ENCODE measurements around the gene CFAP73. TPM values are rescaled to one million over a fixed set of nuclear protein-coding genes. Genes with fewer than 3 reads are reported as not detected.

CFAP73 gene
- total RNA-seq, 1 experiment from 2014 or later: 0.94 TPM

DNA sequence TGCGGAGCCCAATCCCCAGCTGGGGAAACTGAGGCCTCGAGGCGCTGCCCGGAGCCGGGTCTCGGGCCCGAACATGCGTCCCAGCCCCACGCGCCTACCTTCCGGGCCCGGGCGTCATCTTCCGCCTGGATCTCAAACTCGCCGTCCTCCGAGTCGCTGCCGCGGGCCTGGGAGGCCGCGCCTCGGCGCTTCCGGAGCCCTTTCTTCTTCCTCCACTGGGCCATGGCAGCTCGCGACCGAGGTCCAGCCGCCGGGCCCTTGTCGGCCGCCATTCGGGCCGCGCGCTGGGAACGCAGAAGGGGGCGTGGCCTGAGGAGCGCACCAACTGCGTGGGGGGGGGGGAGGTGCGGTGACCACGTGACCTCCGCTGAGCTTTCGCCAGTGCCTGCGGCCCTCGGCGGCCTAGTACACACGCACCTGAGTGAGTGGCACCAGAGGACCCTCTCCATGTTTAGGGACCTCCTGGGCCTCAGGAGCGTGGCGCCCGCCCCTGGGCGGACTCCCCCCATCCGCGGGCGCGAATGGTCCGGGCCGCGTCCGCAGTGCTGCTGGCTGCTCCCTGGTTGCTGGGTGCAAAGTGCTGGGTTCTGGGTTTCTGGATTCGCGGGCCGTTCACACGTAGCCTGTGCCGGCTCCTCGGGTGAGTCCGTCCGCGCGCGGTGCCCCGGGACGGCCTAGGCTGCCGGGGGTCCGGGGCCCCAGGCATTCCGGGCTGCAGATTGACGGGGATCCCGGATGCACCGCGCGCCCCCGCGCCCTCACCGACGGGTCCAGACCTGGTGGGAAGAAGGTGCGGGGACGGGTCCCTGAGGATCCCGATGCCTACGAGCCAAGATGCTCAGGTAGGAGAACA lies 35.9 kb downstream of the CFAP73 start, which contains the start of the genes DDX54 and RITA1 (continued):
- TF ChIP-seq, protein P1, sequence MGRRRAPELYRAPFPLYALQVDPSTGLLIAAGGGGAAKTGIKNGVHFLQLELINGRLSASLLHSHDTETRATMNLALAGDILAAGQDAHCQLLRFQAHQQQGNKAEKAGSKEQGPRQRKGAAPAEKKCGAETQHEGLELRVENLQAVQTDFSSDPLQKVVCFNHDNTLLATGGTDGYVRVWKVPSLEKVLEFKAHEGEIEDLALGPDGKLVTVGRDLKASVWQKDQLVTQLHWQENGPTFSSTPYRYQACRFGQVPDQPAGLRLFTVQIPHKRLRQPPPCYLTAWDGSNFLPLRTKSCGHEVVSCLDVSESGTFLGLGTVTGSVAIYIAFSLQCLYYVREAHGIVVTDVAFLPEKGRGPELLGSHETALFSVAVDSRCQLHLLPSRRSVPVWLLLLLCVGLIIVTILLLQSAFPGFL (CRISPR knock-in tag; IDR thresholded peaks at IDR 0.05; ENCODE audit: borderline replicate concordance): peak; percentile 72; the same call in 1 of the 2 replicates
- no peak for TF ChIP-seq CREB1 (CRISPR knock-in tag; IDR thresholded peaks at IDR 0.05)
- TF ChIP-seq, protein P2, sequence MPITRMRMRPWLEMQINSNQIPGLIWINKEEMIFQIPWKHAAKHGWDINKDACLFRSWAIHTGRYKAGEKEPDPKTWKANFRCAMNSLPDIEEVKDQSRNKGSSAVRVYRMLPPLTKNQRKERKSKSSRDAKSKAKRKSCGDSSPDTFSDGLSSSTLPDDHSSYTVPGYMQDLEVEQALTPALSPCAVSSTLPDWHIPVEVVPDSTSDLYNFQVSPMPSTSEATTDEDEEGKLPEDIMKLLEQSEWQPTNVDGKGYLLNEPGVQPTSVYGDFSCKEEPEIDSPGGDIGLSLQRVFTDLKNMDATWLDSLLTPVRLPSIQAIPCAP (CRISPR knock-in tag; IDR thresholded peaks at IDR 0.05): 0 out of 2 replicates have a peak, but pooled peaks have one; percentile 41
- TF ChIP-seq, protein P3, sequence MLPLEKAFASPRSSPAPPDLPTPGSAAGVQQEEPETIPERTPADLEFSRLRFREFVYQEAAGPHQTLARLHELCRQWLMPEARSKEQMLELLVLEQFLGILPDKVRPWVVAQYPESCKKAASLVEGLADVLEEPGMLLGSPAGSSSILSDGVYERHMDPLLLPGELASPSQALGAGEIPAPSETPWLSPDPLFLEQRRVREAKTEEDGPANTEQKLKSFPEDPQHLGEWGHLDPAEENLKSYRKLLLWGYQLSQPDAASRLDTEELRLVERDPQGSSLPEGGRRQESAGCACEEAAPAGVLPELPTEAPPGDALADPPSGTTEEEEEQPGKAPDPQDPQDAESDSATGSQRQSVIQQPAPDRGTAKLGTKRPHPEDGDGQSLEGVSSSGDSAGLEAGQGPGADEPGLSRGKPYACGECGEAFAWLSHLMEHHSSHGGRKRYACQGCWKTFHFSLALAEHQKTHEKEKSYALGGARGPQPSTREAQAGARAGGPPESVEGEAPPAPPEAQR (CRISPR knock-in tag; IDR thresholded peaks at IDR 0.05): no peak
- TF ChIP-seq FOXK1 (CRISPR knock-in tag; IDR thresholded peaks at IDR 0.05): peak; percentile 51; the same call in 1 of the 2 replicates
- peak; percentile 82 for TF ChIP-seq ETV6 (CRISPR knock-in tag; IDR thresholded peaks at IDR 0.05)
- peak; percentile 96; the same call in 1 of the 2 replicates for TF ChIP-seq CBFB (CRISPR knock-in tag; IDR thresholded peaks at IDR 0.05; ENCODE audit: low read depth)
- peak; percentile 86; the same call in 1 of the 2 replicates for TF ChIP-seq TEAD1 (CRISPR knock-in tag; IDR thresholded peaks at IDR 0.05)
- no peak for TF ChIP-seq FOXJ3 (CRISPR knock-in tag; IDR thresholded peaks at IDR 0.05; ENCODE audit: borderline replicate concordance)
- TF ChIP-seq, protein P4, sequence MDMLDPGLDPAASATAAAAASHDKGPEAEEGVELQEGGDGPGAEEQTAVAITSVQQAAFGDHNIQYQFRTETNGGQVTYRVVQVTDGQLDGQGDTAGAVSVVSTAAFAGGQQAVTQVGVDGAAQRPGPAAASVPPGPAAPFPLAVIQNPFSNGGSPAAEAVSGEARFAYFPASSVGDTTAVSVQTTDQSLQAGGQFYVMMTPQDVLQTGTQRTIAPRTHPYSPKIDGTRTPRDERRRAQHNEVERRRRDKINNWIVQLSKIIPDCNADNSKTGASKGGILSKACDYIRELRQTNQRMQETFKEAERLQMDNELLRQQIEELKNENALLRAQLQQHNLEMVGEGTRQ (CRISPR knock-in tag; IDR thresholded peaks at IDR 0.05): peak; percentile 98
- 0 out of 2 replicates have a peak, but pooled peaks have one; percentile 55 for TF ChIP-seq ZNF263 (CRISPR knock-in tag; IDR thresholded peaks at IDR 0.05; ENCODE audit: low read depth)
- peak; percentile 77; the same call in 1 of the 2 replicates for TF ChIP-seq JUN (CRISPR knock-in tag; IDR thresholded peaks at IDR 0.05)
- TF ChIP-seq ZNF232 (CRISPR knock-in tag; IDR thresholded peaks at IDR 0.05): 0 out of 2 replicates have a peak, but pooled peaks have one; percentile 4
- 0 out of 2 replicates have a peak, but pooled peaks have one; percentile 75 for TF ChIP-seq SMAD4 (CRISPR knock-in tag; IDR thresholded peaks at IDR 0.05)
- no peak for TF ChIP-seq ZNF423 (CRISPR knock-in tag; IDR thresholded peaks at IDR 0.05)
- no peak for TF ChIP-seq NR3C1 (CRISPR knock-in tag; conservative IDR thresholded peaks at IDR 0.05; ENCODE audit: low read depth)
- TF ChIP-seq, protein P5, sequence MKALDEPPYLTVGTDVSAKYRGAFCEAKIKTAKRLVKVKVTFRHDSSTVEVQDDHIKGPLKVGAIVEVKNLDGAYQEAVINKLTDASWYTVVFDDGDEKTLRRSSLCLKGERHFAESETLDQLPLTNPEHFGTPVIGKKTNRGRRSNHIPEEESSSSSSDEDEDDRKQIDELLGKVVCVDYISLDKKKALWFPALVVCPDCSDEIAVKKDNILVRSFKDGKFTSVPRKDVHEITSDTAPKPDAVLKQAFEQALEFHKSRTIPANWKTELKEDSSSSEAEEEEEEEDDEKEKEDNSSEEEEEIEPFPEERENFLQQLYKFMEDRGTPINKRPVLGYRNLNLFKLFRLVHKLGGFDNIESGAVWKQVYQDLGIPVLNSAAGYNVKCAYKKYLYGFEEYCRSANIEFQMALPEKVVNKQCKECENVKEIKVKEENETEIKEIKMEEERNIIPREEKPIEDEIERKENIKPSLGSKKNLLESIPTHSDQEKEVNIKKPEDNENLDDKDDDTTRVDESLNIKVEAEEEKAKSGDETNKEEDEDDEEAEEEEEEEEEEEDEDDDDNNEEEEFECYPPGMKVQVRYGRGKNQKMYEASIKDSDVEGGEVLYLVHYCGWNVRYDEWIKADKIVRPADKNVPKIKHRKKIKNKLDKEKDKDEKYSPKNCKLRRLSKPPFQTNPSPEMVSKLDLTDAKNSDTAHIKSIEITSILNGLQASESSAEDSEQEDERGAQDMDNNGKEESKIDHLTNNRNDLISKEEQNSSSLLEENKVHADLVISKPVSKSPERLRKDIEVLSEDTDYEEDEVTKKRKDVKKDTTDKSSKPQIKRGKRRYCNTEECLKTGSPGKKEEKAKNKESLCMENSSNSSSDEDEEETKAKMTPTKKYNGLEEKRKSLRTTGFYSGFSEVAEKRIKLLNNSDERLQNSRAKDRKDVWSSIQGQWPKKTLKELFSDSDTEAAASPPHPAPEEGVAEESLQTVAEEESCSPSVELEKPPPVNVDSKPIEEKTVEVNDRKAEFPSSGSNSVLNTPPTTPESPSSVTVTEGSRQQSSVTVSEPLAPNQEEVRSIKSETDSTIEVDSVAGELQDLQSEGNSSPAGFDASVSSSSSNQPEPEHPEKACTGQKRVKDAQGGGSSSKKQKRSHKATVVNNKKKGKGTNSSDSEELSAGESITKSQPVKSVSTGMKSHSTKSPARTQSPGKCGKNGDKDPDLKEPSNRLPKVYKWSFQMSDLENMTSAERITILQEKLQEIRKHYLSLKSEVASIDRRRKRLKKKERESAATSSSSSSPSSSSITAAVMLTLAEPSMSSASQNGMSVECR (CRISPR knock-in tag; IDR thresholded peaks at IDR 0.05; ENCODE audit: borderline replicate concordance): peak; percentile 97
- TF ChIP-seq ZNF317 (CRISPR knock-in tag; IDR thresholded peaks at IDR 0.05; ENCODE audit: borderline replicate concordance, low read depth): peak; percentile 49; the same call in 1 of the 2 replicates
- TF ChIP-seq, protein P6, sequence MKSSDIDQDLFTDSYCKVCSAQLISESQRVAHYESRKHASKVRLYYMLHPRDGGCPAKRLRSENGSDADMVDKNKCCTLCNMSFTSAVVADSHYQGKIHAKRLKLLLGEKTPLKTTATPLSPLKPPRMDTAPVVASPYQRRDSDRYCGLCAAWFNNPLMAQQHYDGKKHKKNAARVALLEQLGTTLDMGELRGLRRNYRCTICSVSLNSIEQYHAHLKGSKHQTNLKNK (CRISPR knock-in tag; IDR thresholded peaks at IDR 0.05): no peak
- TF ChIP-seq NFE2L1 (CRISPR knock-in tag; IDR thresholded peaks at IDR 0.05): 0 out of 2 replicates have a peak, but pooled peaks have one; percentile 74
- TF ChIP-seq, protein P7, sequence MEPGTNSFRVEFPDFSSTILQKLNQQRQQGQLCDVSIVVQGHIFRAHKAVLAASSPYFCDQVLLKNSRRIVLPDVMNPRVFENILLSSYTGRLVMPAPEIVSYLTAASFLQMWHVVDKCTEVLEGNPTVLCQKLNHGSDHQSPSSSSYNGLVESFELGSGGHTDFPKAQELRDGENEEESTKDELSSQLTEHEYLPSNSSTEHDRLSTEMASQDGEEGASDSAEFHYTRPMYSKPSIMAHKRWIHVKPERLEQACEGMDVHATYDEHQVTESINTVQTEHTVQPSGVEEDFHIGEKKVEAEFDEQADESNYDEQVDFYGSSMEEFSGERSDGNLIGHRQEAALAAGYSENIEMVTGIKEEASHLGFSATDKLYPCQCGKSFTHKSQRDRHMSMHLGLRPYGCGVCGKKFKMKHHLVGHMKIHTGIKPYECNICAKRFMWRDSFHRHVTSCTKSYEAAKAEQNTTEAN (CRISPR knock-in tag; IDR thresholded peaks at IDR 0.05): 0 out of 2 replicates have a peak, but pooled peaks have one; percentile 58
- peak; percentile 67; the same call in 1 of the 2 replicates for TF ChIP-seq ESRRA (CRISPR knock-in tag; IDR thresholded peaks at IDR 0.05; ENCODE audit: borderline replicate concordance)
- TF ChIP-seq, protein P8, sequence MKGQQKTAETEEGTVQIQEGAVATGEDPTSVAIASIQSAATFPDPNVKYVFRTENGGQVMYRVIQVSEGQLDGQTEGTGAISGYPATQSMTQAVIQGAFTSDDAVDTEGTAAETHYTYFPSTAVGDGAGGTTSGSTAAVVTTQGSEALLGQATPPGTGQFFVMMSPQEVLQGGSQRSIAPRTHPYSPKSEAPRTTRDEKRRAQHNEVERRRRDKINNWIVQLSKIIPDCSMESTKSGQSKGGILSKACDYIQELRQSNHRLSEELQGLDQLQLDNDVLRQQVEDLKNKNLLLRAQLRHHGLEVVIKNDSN (CRISPR knock-in tag; IDR thresholded peaks at IDR 0.05): peak; percentile 98
